ENCODE data around the gene UBE2J1. TPM values are rescaled to one million over a fixed set of nuclear protein-coding genes. Genes with fewer than 3 reads are reported as not detected.
A peak's percentile ranks its signal among the peaks of the same experiment; 100 is the strongest.

UBE2J1 gene
- total and polyA plus RNA-seq, 9 of the 15 experiments (the other 6 are each of a cell fraction or from before 2014, with no cell fraction given) = 11.6 to 32.6 (median 22.0) TPM

DNA sequence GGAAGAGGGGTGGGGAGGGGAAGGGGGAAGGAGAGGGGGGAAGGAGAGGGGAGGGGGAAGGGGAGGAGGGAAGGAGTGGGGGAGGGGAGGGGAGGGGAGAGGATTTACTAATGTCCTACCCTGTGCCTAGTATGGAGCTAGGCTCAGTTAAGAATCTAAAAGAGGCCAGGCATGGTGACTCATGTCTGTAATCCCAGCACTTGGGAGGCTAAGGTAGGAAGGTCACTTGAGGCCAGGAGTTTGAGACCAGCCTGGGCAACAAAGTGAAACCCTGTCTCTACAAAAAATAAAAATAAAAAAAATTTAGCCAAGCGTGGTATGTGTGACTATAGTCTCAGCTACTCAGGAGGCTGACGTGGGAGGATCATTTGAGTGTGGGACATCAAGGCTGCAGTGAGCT is 13.0 kb downstream of the UBE2J1 start (continued):
- TF ChIP-seq, protein P1, sequence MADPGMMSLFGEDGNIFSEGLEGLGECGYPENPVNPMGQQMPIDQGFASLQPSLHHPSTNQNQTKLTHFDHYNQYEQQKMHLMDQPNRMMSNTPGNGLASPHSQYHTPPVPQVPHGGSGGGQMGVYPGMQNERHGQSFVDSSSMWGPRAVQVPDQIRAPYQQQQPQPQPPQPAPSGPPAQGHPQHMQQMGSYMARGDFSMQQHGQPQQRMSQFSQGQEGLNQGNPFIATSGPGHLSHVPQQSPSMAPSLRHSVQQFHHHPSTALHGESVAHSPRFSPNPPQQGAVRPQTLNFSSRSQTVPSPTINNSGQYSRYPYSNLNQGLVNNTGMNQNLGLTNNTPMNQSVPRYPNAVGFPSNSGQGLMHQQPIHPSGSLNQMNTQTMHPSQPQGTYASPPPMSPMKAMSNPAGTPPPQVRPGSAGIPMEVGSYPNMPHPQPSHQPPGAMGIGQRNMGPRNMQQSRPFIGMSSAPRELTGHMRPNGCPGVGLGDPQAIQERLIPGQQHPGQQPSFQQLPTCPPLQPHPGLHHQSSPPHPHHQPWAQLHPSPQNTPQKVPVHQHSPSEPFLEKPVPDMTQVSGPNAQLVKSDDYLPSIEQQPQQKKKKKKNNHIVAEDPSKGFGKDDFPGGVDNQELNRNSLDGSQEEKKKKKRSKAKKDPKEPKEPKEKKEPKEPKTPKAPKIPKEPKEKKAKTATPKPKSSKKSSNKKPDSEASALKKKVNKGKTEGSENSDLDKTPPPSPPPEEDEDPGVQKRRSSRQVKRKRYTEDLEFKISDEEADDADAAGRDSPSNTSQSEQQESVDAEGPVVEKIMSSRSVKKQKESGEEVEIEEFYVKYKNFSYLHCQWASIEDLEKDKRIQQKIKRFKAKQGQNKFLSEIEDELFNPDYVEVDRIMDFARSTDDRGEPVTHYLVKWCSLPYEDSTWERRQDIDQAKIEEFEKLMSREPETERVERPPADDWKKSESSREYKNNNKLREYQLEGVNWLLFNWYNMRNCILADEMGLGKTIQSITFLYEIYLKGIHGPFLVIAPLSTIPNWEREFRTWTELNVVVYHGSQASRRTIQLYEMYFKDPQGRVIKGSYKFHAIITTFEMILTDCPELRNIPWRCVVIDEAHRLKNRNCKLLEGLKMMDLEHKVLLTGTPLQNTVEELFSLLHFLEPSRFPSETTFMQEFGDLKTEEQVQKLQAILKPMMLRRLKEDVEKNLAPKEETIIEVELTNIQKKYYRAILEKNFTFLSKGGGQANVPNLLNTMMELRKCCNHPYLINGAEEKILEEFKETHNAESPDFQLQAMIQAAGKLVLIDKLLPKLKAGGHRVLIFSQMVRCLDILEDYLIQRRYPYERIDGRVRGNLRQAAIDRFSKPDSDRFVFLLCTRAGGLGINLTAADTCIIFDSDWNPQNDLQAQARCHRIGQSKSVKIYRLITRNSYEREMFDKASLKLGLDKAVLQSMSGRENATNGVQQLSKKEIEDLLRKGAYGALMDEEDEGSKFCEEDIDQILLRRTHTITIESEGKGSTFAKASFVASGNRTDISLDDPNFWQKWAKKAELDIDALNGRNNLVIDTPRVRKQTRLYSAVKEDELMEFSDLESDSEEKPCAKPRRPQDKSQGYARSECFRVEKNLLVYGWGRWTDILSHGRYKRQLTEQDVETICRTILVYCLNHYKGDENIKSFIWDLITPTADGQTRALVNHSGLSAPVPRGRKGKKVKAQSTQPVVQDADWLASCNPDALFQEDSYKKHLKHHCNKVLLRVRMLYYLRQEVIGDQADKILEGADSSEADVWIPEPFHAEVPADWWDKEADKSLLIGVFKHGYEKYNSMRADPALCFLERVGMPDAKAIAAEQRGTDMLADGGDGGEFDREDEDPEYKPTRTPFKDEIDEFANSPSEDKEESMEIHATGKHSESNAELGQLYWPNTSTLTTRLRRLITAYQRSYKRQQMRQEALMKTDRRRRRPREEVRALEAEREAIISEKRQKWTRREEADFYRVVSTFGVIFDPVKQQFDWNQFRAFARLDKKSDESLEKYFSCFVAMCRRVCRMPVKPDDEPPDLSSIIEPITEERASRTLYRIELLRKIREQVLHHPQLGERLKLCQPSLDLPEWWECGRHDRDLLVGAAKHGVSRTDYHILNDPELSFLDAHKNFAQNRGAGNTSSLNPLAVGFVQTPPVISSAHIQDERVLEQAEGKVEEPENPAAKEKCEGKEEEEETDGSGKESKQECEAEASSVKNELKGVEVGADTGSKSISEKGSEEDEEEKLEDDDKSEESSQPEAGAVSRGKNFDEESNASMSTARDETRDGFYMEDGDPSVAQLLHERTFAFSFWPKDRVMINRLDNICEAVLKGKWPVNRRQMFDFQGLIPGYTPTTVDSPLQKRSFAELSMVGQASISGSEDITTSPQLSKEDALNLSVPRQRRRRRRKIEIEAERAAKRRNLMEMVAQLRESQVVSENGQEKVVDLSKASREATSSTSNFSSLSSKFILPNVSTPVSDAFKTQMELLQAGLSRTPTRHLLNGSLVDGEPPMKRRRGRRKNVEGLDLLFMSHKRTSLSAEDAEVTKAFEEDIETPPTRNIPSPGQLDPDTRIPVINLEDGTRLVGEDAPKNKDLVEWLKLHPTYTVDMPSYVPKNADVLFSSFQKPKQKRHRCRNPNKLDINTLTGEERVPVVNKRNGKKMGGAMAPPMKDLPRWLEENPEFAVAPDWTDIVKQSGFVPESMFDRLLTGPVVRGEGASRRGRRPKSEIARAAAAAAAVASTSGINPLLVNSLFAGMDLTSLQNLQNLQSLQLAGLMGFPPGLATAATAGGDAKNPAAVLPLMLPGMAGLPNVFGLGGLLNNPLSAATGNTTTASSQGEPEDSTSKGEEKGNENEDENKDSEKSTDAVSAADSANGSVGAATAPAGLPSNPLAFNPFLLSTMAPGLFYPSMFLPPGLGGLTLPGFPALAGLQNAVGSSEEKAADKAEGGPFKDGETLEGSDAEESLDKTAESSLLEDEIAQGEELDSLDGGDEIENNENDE (IDR thresholded peaks at IDR 0.05; ENCODE audit: low read depth, low read length) = no peak
- TF ChIP-seq DMBX1 (CRISPR knock-in tag; IDR thresholded peaks at IDR 0.05; ENCODE audit: borderline replicate concordance) (no peak), SLC30A9 (CRISPR knock-in tag; IDR thresholded peaks at IDR 0.05) (no peak), SMAD1 (IDR thresholded peaks at IDR 0.05; ENCODE audit: low read depth, low read length, partially characterized antibody) (no peak), ZNF408 (CRISPR knock-in tag; IDR thresholded peaks at IDR 0.05; ENCODE audit: low read depth) (no peak), PHF8 (IDR thresholded peaks at IDR 0.05; ENCODE audit: borderline replicate concordance, low read length) (no peak), GTF2A2 (tag; IDR thresholded peaks at IDR 0.05) (no peak), FOXJ3 (CRISPR knock-in tag; IDR thresholded peaks at IDR 0.05) (no peak)
- TF ChIP-seq, protein P2, sequence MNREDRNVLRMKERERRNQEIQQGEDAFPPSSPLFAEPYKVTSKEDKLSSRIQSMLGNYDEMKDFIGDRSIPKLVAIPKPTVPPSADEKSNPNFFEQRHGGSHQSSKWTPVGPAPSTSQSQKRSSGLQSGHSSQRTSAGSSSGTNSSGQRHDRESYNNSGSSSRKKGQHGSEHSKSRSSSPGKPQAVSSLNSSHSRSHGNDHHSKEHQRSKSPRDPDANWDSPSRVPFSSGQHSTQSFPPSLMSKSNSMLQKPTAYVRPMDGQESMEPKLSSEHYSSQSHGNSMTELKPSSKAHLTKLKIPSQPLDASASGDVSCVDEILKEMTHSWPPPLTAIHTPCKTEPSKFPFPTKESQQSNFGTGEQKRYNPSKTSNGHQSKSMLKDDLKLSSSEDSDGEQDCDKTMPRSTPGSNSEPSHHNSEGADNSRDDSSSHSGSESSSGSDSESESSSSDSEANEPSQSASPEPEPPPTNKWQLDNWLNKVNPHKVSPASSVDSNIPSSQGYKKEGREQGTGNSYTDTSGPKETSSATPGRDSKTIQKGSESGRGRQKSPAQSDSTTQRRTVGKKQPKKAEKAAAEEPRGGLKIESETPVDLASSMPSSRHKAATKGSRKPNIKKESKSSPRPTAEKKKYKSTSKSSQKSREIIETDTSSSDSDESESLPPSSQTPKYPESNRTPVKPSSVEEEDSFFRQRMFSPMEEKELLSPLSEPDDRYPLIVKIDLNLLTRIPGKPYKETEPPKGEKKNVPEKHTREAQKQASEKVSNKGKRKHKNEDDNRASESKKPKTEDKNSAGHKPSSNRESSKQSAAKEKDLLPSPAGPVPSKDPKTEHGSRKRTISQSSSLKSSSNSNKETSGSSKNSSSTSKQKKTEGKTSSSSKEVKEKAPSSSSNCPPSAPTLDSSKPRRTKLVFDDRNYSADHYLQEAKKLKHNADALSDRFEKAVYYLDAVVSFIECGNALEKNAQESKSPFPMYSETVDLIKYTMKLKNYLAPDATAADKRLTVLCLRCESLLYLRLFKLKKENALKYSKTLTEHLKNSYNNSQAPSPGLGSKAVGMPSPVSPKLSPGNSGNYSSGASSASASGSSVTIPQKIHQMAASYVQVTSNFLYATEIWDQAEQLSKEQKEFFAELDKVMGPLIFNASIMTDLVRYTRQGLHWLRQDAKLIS (CRISPR knock-in tag; IDR thresholded peaks at IDR 0.05) = no peak
- TF ChIP-seq, protein P3, sequence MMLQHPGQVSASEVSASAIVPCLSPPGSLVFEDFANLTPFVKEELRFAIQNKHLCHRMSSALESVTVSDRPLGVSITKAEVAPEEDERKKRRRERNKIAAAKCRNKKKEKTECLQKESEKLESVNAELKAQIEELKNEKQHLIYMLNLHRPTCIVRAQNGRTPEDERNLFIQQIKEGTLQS (IDR thresholded peaks at IDR 0.05) = peak; percentile 61
- TF ChIP-seq, protein P3 (CRISPR knock-in tag; conservative IDR thresholded peaks at IDR 0.05) = no peak
